22Rv1 (cell line): Measurements from ENCODE around the gene ZNF469.

ENCODE experiments used
- ZFX ChIP-seq: fragments of 450-650 bp; IDR thresholded peaks from 2 replicates; pipeline ENCODE4 v1.6.1; 2017; ENCODE audit warnings: antibody characterized with exemption, borderline replicate concordance
- TF ChIP-seq, protein P1 (sequence below): fragments of 450-650 bp; IDR thresholded peaks from 2 replicates; pipeline ENCODE4 v1.5.1; 2017; ENCODE audit warnings: mild to moderate bottlenecking

- TF ChIP-seq, protein P1, sequence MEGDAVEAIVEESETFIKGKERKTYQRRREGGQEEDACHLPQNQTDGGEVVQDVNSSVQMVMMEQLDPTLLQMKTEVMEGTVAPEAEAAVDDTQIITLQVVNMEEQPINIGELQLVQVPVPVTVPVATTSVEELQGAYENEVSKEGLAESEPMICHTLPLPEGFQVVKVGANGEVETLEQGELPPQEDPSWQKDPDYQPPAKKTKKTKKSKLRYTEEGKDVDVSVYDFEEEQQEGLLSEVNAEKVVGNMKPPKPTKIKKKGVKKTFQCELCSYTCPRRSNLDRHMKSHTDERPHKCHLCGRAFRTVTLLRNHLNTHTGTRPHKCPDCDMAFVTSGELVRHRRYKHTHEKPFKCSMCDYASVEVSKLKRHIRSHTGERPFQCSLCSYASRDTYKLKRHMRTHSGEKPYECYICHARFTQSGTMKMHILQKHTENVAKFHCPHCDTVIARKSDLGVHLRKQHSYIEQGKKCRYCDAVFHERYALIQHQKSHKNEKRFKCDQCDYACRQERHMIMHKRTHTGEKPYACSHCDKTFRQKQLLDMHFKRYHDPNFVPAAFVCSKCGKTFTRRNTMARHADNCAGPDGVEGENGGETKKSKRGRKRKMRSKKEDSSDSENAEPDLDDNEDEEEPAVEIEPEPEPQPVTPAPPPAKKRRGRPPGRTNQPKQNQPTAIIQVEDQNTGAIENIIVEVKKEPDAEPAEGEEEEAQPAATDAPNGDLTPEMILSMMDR, result no peak
- no peak for TF ChIP-seq ZFX
Observed at GRCh38 chr16:88390265-88390664, 7.5 kb downstream of the ZNF469 start.
